Psoas muscle (tissue), 8 donors: ENCODE results near the gene LGMN. TPM values are rescaled to one million over a fixed set of nuclear protein-coding genes. Genes with fewer than 3 reads are reported as not detected.

Experiments used
- ATAC-seq, 4 donors: fragments of 200-7000 bp; cut with Tn5 transposase; one replicate each; pipeline ENCODE4 v1.9.1; 2020; ENCODE audit warnings: moderate library complexity in 3 of 4, mild to moderate bottlenecking in 2 of 4
- DNase-seq, 2 donors: peaks; one replicate each; pipeline ENCODE4 v3.0.0-alpha.2; 2020
- H3K27ac ChIP-seq: fragments of 200-600 bp; one replicate; pipeline ENCODE4 v1.8.0; 2022
- H3K27me3 ChIP-seq, 3 donors: fragments of 200-600 bp in 1 of 3; one replicate each; pipeline versions ENCODE4 v1.6.1 to v1.8.0; 2013 to 2022; ENCODE audit warnings: low read length in 2 of 3, mild to moderate bottlenecking in 2 of 3, moderate library complexity in 1 of 3; ENCODE audit not compliant: insufficient read depth in 3 of 3
- H3K36me3 ChIP-seq, 2 donors: fragments of 200-600 bp in 1 of 2; one replicate each; pipeline versions ENCODE4 v1.6.1 to v1.8.0; 2013 to 2022; ENCODE audit warnings: low read depth in 1 of 2, mild to moderate bottlenecking in 1 of 2, moderate library complexity in 1 of 2; ENCODE audit not compliant: insufficient read depth in 1 of 2
- H3K4me1 ChIP-seq: fragments of 200-600 bp; one replicate; pipeline ENCODE4 v1.8.0; 2022
- H3K4me3 ChIP-seq: fragments of 200-600 bp; one replicate; pipeline ENCODE4 v1.8.0; 2022; ENCODE audit warnings: mild to moderate bottlenecking
- H3K9me3 ChIP-seq: fragments of 200-600 bp; one replicate; pipeline ENCODE4 v1.8.0; 2022
- CTCF ChIP-seq: fragments of 200-600 bp; IDR thresholded peaks from one replicate; pipeline ENCODE4 v1.8.0; 2022; ENCODE audit warnings: antibody characterized with exemption
- whole genome bisulfite sequencing, 3 donors: extraction: QIAGEN DNeasy Blood & Tissue Kit; methylation state at CpG; one replicate each; pipeline versions ENCODE4 v1.1.6 to v1.1.7; 2013; 5-methylcytosine and 5-hydroxymethylcytosine counted together
- intact Hi-C, 2 donors: fragments of 100-400 bp; cut with DNase I; formaldehyde crosslinking; loops; one replicate each; pipeline versions ENCODE4 v1.11.0 to v1.14.2; 2022
- long read RNA-seq, 2 donors: library from polyadenylated mRNA; unstranded; transcript quantifications; one replicate each; pipeline ENCODE4 v2.0.0, GENCODE V29; 2021
- polyA plus RNA-seq, 3 donors: library from polyadenylated mRNA; stranded (reverse); fragments of 200-250 nt; gene quantifications; one replicate each; pipeline ENCODE4 v1.2.3, GENCODE V29; 2013
- total RNA-seq, 4 donors: library from RNA; stranded (reverse); fragmentation: NEBNext Ultra II Directional in 2 of 4; extraction: Animal tissue kit (Norgen Biotek cat#: 25700) in 2 of 4; gene quantifications; one replicate each; pipeline versions ENCODE4 v1.2.1 to v1.2.4, GENCODE V29; 2021 to 2023
- donor health status: healthy with polysubstance abuse.
- donor health status: DM: no; HTN: no; CAD: no; lungs with moderate emphysema.
- donor health status: Bipolar disorder and iron deficiency.
- donor health status: healthy.
- donor health status: DM: yes; HTN: yes; CAD: no.
- donor health status: DM: no; HTN: no; CAD: no.
- donor health status: DM: no; HTN: no; CAD: no.
- donor health status: DM: yes; HTN: yes; CAD: no.

LGMN gene
- total RNA-seq (10 to 100 TPM; 37.4 to 56.8 (median 55.5) TPM), polyA plus RNA-seq (10 to 100 TPM; 27.2 to 49.3 (median 37.1) TPM)
- long read RNA-seq, donor 1, transcript LGMN-201 (14 exons, 2,055 nt), result major isoform, 16 of 19 reads
- long read RNA-seq, donor 1, partial matches to known transcripts, result 2 of 19 reads
- long read RNA-seq, donor 1, other reads (novel, unspliced or antisense), result 1 of 19 reads
- long read RNA-seq, donor 2, transcript LGMN-201 (14 exons, 2,055 nt), result major isoform, 35 of 45 reads
- long read RNA-seq, donor 2, partial matches to known transcripts, result 5 of 45 reads
- long read RNA-seq, donor 2, other reads (novel, unspliced or antisense), result 0 of 45 reads

- Histone ChIP-seq H3K4me1 (peaks cover 7% of the 10 kb centered on the region), H3K27me3 (no peaks in the 10 kb centered on the region), H3K4me3 (peak within 1 kb of the TSS; percentile 93), H3K36me3 (peaks cover 0 to 1% of the 10 kb centered on the region in 2 donors), H3K9me3 (no peaks in the 10 kb centered on the region), H3K27ac (peak within 1 kb of the TSS; percentile 88)
- WGBS, 3 donors, result 1% methylated on average over 32 to 50 of the region's 50 CpGs
- DNase-seq, result peak; percentile 96 to 98
- peak; percentile 100 for ATAC-seq
- intact Hi-C loops, result loop anchor here in 1 of 2 donors (5.0 kb wide), 1 partner anchor 44 kb away; the partner anchor contains the start of gene GOLGA5
- no peak for TF ChIP-seq CTCF
These were observed at the start of gene LGMN for GRCh38 chr14:92748259-92749016. Gene LGMN (minus strand): TSS chr14:92748627. CDS start chr14:92732786, 15,841 bp downstream.

GRCh38 chr14:92794961-92795360 lies 46.5 kb upstream of the LGMN start:
- Histone ChIP-seq H3K36me3 (peaks cover 0 to 28% of the 10 kb centered on the region in 2 donors), H3K4me3 (peak overlapping the region; percentile 84), H3K4me1 (peaks cover 16% of the 10 kb centered on the region), H3K9me3 (peaks cover 5% of the 10 kb centered on the region), H3K27me3 (no peaks in the 10 kb centered on the region), H3K27ac (peak overlapping the region; percentile 88)
- DNase-seq (no peak), ATAC-seq (no peak)
- WGBS, 3 donors, result 54 to 60% (median 54%) methylated on average over 6 of the region's 6 CpGs
- intact Hi-C loops, result loop anchor here in 1 of 2 donors (5.0 kb wide), 1 partner anchor 48 kb away; the partner anchor contains the start of gene LGMN
- no peak for TF ChIP-seq CTCF

GRCh38 chr14:92794547-92794941 lies 46.1 kb upstream of the LGMN start:
- ATAC-seq (peak in 2 of 4 donors; percentile 8 to 9), DNase-seq (peak in 1 of 2 donors; percentile 60)
- intact Hi-C loops, result loop anchor here in 1 of 2 donors (5.0 kb wide), 1 partner anchor 47 kb away; the partner anchor contains the start of gene LGMN

More at GRCh38 chr14:92794547-92794941, 46.1 kb upstream of the LGMN start:
- TF ChIP-seq CTCF, result no peak
- peaks cover 0 to 26% of the 10 kb centered on the region in 2 donors for H3K36me3 ChIP-seq
- peak overlapping the region; percentile 84 for H3K4me3 ChIP-seq
- WGBS, 3 donors, result 0% methylated on average over 20 of the region's 20 CpGs
- peak overlapping the region; percentile 88 for H3K27ac ChIP-seq
- H3K27me3 ChIP-seq, result no peaks in the 10 kb centered on the region
- peaks cover 9% of the 10 kb centered on the region for H3K9me3 ChIP-seq
- peaks cover 15% of the 10 kb centered on the region for H3K4me1 ChIP-seq
